ENCODE results near the gene ADAMTS20. TPM values are rescaled to one million over a fixed set of nuclear protein-coding genes. Genes with fewer than 3 reads are reported as not detected.
A peak's percentile ranks its signal among the peaks of the same experiment; 100 is the strongest.

ADAMTS20 gene
- total RNA-seq, 2 donors from 2014 or later, result 0.70 to 1.1 TPM

- Mint-ChIP-seq H3K9me3 (no peaks in the 10 kb centered on the region), H3K27ac (no peak overlapping the region), H3K4me3 (no peak overlapping the region), H3K27me3 (ENCODE audit: insufficient read depth) (no peaks in the 10 kb centered on the region), H3K4me1 (no peaks in the 10 kb centered on the region), H3K36me3 (ENCODE audit: low read depth) (no peaks in the 10 kb centered on the region)
- Histone ChIP-seq H3K27me3 (ENCODE audit: control insufficient read depth, insufficient read depth, low read length, poor library complexity, severe bottlenecking) (no peaks in the 10 kb centered on the region), H3K4me3 (ENCODE audit: low read length) (no peak overlapping the region), H3K9me3 (ENCODE audit: control insufficient read depth, low read length) (no peaks in the 10 kb centered on the region), H3K4me1 (ENCODE audit: control insufficient read depth, insufficient read depth, low read length) (no peaks in the 10 kb centered on the region), H3K36me3 (ENCODE audit: control insufficient read depth, insufficient read depth, low read length) (no peaks in the 10 kb centered on the region), H3K27ac (ENCODE audit: low read depth, low read length) (no peak overlapping the region), H3K9ac (ENCODE audit: extremely low read depth, low read length, poor library complexity, severe bottlenecking) (no peak overlapping the region)
- no peak for DNase-seq
- 91 to 100% methylated on average over 3 to 20 of the region's 27 CpGs for WGBS, 2 experiments (ENCODE audit: insufficient coverage in 1 of 2, insufficient read length in 1 of 2)
- TF ChIP-seq CTCF (conservative IDR thresholded peaks at IDR 0.05), result no peak
Measured at GRCh38 chr12:43571885-43572284, 19.9 kb upstream of the ADAMTS20 start.

GRCh38 chr12:43556057-43556456, 4.1 kb upstream of the ADAMTS20 start:
- Histone ChIP-seq H3K9ac (ENCODE audit: extremely low read depth, low read length, poor library complexity, severe bottlenecking) (no peak overlapping the region), H3K9me3 (ENCODE audit: control insufficient read depth, low read length) (no peaks in the 10 kb centered on the region), H3K27ac (ENCODE audit: low read depth, low read length) (no peak overlapping the region), H3K4me3 (ENCODE audit: low read length) (no peak overlapping the region), H3K27me3 (ENCODE audit: control insufficient read depth, insufficient read depth, low read length, poor library complexity, severe bottlenecking) (peaks cover 22% of the 10 kb centered on the region), H3K36me3 (ENCODE audit: control insufficient read depth, insufficient read depth, low read length) (no peaks in the 10 kb centered on the region), H3K4me1 (ENCODE audit: control insufficient read depth, insufficient read depth, low read length) (no peaks in the 10 kb centered on the region)
- Mint-ChIP-seq H3K4me3 (no peak overlapping the region), H3K4me1 (peaks cover 5% of the 10 kb centered on the region), H3K27ac (no peak overlapping the region), H3K36me3 (ENCODE audit: low read depth) (no peaks in the 10 kb centered on the region), H3K27me3 (ENCODE audit: insufficient read depth) (peaks cover 25% of the 10 kb centered on the region), H3K9me3 (peaks cover 10% of the 10 kb centered on the region)
- no peak for TF ChIP-seq CTCF (conservative IDR thresholded peaks at IDR 0.05)
- DNase-seq, result no peak

GRCh38 chr12:43551279-43551970, 578 bp downstream of the ADAMTS20 start:
- WGBS, 2 experiments (ENCODE audit: insufficient coverage in 1 of 2, insufficient read length in 1 of 2), result 0 to 1% methylated on average over 8 to 48 of the region's 48 CpGs
- TF ChIP-seq CTCF (conservative IDR thresholded peaks at IDR 0.05), result no peak
- no peak overlapping the region for H3K27ac Mint-ChIP-seq
- Histone ChIP-seq H3K9me3 (ENCODE audit: control insufficient read depth, low read length) (no peaks in the 10 kb centered on the region), H3K4me1 (ENCODE audit: control insufficient read depth, insufficient read depth, low read length) (no peaks in the 10 kb centered on the region), H3K36me3 (ENCODE audit: control insufficient read depth, insufficient read depth, low read length) (no peaks in the 10 kb centered on the region), H3K27ac (ENCODE audit: low read depth, low read length) (no peak overlapping the region), H3K4me3 (ENCODE audit: low read length) (peak overlapping the region; percentile 79), H3K27me3 (ENCODE audit: control insufficient read depth, insufficient read depth, low read length, poor library complexity, severe bottlenecking) (peaks cover 41% of the 10 kb centered on the region), H3K9ac (ENCODE audit: extremely low read depth, low read length, poor library complexity, severe bottlenecking) (no peak overlapping the region)
- peaks cover 7% of the 10 kb centered on the region for H3K9me3 Mint-ChIP-seq
- peak; percentile 83 for DNase-seq
- H3K4me3 Mint-ChIP-seq, result peak overlapping the region; percentile 71
- peaks cover 45% of the 10 kb centered on the region for H3K27me3 Mint-ChIP-seq (ENCODE audit: insufficient read depth)
- H3K4me1 Mint-ChIP-seq, result peaks cover 5% of the 10 kb centered on the region
- no peaks in the 10 kb centered on the region for H3K36me3 Mint-ChIP-seq (ENCODE audit: low read depth)

Data from endodermal cell (in vitro differentiated cells).